GM23248 (cell line): ENCODE measurements around the gene MED28.

Experiments
- EZH2 ChIP-seq: fragments of 200-600 bp; sonication (generic); IDR thresholded peaks from 2 replicates; pipeline ENCODE4 v1.6.1; 2018; ENCODE audit warnings: antibody characterized with exemption, mild to moderate bottlenecking; ENCODE audit not compliant: insufficient read depth, poor library complexity, severe bottlenecking
- EZH2phosphoT487 ChIP-seq: fragments of 200-600 bp; sonication (generic); IDR thresholded peaks from 2 replicates; pipeline ENCODE4 v1.6.1; 2018; ENCODE audit warnings: antibody characterized with exemption, moderate library complexity, mild to moderate bottlenecking, low read depth; ENCODE audit not compliant: insufficient read depth

DNA sequence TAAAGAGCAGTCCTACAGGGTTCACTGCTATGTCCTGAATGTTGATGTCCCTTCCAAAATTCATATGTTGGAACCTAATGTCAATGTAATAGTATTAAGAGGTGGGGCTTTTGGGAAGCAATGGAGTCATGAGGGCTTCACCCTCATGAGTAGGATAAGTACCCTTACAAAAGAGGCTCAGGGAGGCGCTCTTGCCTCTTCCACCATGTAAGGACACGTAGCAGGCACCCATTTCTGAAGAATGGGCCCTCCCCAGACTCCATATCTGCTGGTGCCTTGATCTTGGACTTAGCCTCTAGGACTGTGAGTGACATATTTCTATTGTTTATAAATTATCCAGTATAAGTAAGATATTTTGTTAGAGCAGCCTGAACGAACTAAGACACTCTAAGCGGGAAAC is 15.8 kb downstream of the MED28 start:
- TF ChIP-seq EZH2 (no peak), EZH2phosphoT487 (no peak)
